ENCODE data around the gene IFI35.

GRCh38 chr17:43021741-43022512 lies 15.3 kb downstream of the IFI35 start, which contains the start of gene VAT1:
- TF ChIP-seq CTCF (IDR thresholded peaks at IDR 0.05): no peak
- TF ChIP-seq POLR2AphosphoS5 (IDR thresholded peaks at IDR 0.05; ENCODE audit: low read depth, low read length): no peak
- no peak for TF ChIP-seq REST (IDR thresholded peaks at IDR 0.05; ENCODE audit: insufficient read depth in 1 of 2, low read depth in 2 of 2, low read length in 1 of 2)

Data from Panc1 (cell line).